Mesothelial cell of epicardium (in vitro differentiated cells): ENCODE results near the gene IFT172. TPM values are rescaled to one million over a fixed set of nuclear protein-coding genes. Genes with fewer than 3 reads are reported as not detected.

Experiments used
- DNase-seq, 2 experiments: peaks; one replicate each; pipeline ENCODE4 v3.0.0; 2021; ENCODE audit warnings: low spot score in 2 of 2; ENCODE audit not compliant: unreplicated experiment in 2 of 2
- H3K27ac Mint-ChIP-seq: 2 replicates; pipeline ENCODE4 v1.8.0; 2021; ENCODE audit warnings: mixed read lengths
- H3K27me3 Mint-ChIP-seq: 2 replicates; pipeline ENCODE4 v1.8.0; 2021; ENCODE audit warnings: low read depth, mixed read lengths
- H3K36me3 Mint-ChIP-seq: 2 replicates; pipeline ENCODE4 v1.8.0; 2021; ENCODE audit warnings: mixed read lengths
- H3K4me1 Mint-ChIP-seq: 2 replicates; pipeline ENCODE4 v1.8.0; 2021; ENCODE audit warnings: mixed read lengths
- H3K4me3 Mint-ChIP-seq: 2 replicates; pipeline ENCODE4 v1.8.0; 2021; ENCODE audit warnings: mild to moderate bottlenecking, moderate library complexity, mixed read lengths
- H3K9me3 Mint-ChIP-seq: 2 replicates; pipeline ENCODE4 v1.8.0; 2021; ENCODE audit warnings: mixed read lengths
- total RNA-seq: library from RNA; stranded (reverse); gene quantifications from 3 replicates; pipeline ENCODE4 v1.2.1, GENCODE V29; 2021
- TF ChIP-seq, protein P1 (sequence below): fragments of 200-600 bp; sonication (generic); IDR thresholded peaks from one replicate; pipeline ENCODE4 v1.5.0; 2021; ENCODE audit warnings: antibody characterized with exemption; ENCODE audit not compliant: unreplicated experiment

IFT172 gene
- total RNA-seq, 1 donor from 2014 or later: 68.0 TPM

DNA sequence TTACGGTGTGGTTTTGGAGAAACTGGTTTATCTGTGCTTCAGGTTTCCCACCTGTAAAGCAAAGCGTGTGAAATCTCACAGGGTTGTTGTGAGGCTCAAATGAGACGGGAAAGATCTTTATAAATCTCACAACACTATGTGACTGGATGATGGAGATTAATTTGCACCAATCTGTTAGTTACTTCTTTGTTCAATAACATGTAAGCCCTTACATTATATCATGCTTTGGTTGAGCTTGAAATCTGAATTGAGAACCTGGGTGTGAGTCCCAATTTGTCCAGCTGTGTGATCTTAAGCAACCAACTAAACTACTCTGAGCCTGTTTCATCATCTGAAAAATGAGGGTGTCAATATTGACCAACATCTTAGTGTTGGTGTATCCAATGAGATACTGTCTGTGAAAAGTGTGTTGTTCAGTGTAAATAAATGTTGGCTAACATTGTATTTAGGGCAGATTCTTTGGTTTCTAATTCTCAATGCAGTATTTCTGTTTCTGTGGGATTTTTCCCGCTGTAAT is 6.4 kb upstream of the IFT172 start:
- peaks cover 62% of the 10 kb centered on the region for H3K27me3 Mint-ChIP-seq
- no peak overlapping the region for H3K27ac Mint-ChIP-seq
- H3K36me3 Mint-ChIP-seq: no peaks in the 10 kb centered on the region
- DNase-seq: no peak
- TF ChIP-seq, protein P1, sequence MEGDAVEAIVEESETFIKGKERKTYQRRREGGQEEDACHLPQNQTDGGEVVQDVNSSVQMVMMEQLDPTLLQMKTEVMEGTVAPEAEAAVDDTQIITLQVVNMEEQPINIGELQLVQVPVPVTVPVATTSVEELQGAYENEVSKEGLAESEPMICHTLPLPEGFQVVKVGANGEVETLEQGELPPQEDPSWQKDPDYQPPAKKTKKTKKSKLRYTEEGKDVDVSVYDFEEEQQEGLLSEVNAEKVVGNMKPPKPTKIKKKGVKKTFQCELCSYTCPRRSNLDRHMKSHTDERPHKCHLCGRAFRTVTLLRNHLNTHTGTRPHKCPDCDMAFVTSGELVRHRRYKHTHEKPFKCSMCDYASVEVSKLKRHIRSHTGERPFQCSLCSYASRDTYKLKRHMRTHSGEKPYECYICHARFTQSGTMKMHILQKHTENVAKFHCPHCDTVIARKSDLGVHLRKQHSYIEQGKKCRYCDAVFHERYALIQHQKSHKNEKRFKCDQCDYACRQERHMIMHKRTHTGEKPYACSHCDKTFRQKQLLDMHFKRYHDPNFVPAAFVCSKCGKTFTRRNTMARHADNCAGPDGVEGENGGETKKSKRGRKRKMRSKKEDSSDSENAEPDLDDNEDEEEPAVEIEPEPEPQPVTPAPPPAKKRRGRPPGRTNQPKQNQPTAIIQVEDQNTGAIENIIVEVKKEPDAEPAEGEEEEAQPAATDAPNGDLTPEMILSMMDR: no peak
- peak overlapping the region; percentile 91 for H3K4me3 Mint-ChIP-seq
- no peaks in the 10 kb centered on the region for H3K9me3 Mint-ChIP-seq
- peaks cover 13% of the 10 kb centered on the region for H3K4me1 Mint-ChIP-seq

DNA sequence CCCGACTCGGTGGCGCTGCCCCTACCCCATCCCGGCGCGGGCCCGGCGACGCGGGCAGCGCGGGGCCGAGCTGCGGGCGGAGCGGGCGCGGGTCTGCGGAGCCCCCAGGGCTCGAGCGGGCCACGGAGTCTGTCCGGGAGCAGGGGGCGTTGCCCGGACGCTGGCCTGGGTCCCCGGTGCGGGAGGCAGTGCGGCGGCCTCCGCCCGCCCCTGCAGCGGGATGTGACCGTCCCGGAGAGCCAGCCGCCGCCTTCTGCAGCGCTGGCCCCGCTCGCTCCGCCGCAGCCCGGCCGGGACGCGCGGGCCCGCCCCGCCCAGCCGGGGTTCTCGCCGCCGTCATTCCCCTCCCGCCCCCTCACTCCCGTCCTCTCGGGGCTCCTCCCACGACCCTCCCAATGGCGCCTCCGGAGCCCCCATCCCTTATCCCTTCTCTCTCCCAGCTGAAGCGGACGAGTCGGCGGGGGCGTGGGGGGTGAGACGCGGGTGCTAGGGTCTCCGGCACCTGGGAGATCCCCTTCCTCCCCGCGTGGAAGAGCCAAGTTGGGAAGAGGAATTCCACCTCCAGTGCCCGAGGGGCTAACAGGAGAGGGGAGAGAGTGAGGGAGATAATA is 5.5 kb upstream of the IFT172 start, which contains the start of gene FNDC4:
Gene FNDC4 (minus strand): TSS at position 257 of the 611 bp plus-strand sequence. CDS start 521 bp downstream, outside the sequence.
- peaks cover 15% of the 10 kb centered on the region for H3K4me1 Mint-ChIP-seq
- TF ChIP-seq, protein P1: no peak
- H3K4me3 Mint-ChIP-seq: peak within 1 kb of the TSS; percentile 91
- H3K36me3 Mint-ChIP-seq: no peaks in the 10 kb centered on the region
- H3K27ac Mint-ChIP-seq: peak within 1 kb of the TSS; percentile 77
- DNase-seq: peak in 1 of 2 experiments; percentile 63
- no peaks in the 10 kb centered on the region for H3K9me3 Mint-ChIP-seq
- H3K27me3 Mint-ChIP-seq: peaks cover 58% of the 10 kb centered on the region

DNA sequence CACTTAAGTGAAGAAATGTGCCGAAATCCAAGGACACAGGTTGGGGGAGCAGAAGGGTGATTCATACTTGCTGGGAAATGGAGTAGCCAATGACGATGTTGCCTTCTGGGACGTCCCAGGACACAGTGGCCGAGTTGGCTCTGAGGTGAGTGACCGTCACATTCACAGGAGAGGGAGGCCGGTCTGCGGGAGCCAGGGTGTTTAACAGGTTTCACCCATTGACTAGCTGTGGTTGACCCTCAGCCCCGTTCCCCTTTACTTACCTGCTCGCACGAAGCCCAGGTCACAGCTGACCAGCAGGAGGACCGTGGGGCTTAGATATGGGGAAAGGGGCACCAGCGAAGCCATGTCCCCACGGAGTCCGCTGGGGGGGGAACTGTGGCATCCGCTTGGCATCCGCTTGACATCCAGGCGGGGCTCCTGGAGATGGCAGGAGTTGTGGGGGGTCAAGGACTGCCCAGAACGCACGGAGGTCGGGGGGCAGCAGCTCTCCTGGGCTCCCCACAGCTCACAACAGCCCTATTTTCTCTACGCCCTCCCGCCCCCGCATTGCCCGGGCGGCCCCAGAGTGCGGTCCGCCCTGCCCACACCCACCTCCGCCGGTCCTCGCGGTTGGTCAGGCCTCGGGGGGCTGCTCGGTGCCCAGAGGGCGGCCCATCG is 4.9 kb upstream of the IFT172 start:
- no peaks in the 10 kb centered on the region for H3K9me3 Mint-ChIP-seq
- peaks cover 55% of the 10 kb centered on the region for H3K27me3 Mint-ChIP-seq
- TF ChIP-seq, protein P1: no peak
- peaks cover 21% of the 10 kb centered on the region for H3K4me1 Mint-ChIP-seq
- H3K27ac Mint-ChIP-seq: no peak overlapping the region
- H3K4me3 Mint-ChIP-seq: peak overlapping the region; percentile 66
- DNase-seq: no peak
- no peaks in the 10 kb centered on the region for H3K36me3 Mint-ChIP-seq

DNA sequence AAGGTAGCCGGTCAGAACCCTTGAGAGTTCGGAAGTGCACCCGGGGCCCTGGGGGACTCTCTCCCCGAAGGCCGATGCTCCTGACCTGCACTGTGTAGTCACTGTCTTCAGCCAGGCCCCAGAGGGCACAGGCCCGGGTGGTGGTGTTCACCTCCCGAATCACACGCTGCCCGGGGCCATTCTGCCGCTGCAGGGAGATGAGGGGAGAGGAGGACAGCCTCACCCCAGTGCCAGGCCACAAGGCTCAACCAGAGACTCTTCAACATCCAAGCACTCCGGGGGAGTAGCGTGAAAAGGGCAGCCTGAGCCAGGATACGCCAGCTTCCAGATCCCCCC is 4.4 kb upstream of the IFT172 start:
- TF ChIP-seq, protein P1: no peak
- Mint-ChIP-seq H3K4me1 (peaks cover 25% of the 10 kb centered on the region), H3K9me3 (no peaks in the 10 kb centered on the region), H3K36me3 (no peaks in the 10 kb centered on the region), H3K27me3 (peaks cover 50% of the 10 kb centered on the region), H3K27ac (no peak overlapping the region), H3K4me3 (peak overlapping the region; percentile 66)
- DNase-seq: no peak

DNA sequence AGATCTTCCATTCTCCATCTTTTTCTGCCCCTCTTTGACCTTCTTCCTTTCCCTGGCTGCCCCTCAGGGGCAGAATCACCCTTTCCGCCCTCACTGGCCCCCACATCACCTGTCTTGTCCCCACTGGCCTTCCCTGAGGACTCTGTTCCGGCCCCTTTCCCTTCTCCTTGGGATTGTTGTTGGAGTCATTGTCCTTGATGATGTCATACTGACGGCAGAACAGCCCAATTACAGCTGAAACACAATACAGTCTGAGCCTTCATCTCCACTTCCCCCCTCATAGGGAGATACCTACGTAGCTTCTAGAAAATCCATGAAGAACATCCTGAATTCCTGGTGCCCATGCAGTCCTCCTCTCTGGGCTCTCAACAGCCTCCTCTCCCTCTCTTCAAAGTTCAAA is 3.0 kb upstream of the IFT172 start:
- Mint-ChIP-seq H3K4me1 (peaks cover 30% of the 10 kb centered on the region), H3K36me3 (no peaks in the 10 kb centered on the region)

More for the DNA sequence above, 3.0 kb upstream of the IFT172 start:
- no peak overlapping the region for H3K4me3 Mint-ChIP-seq
- no peaks in the 10 kb centered on the region for H3K9me3 Mint-ChIP-seq
- DNase-seq: no peak
- TF ChIP-seq, protein P1: no peak
- peaks cover 37% of the 10 kb centered on the region for H3K27me3 Mint-ChIP-seq
- H3K27ac Mint-ChIP-seq: no peak overlapping the region
